ENCODE data around the gene RAB40A.
"Not testable (repeated sequence)": the region's sequence is repeated elsewhere in the genome, so short reads cannot be mapped to it uniquely, and the experiment has no call there.

Gene RAB40A

GRCh38 chrX:103495786-103496185, 23.5 kb downstream of the RAB40A start:
- Histone ChIP-seq H3F3A (ENCODE audit: control insufficient read depth, insufficient read depth) (no peaks in the 10 kb centered on the region), H3K9me2 (replicated peaks; ENCODE audit: control insufficient read depth, low read length) (no peaks in the 10 kb centered on the region), H3K4me3 (ENCODE audit: low read length) (no peak overlapping the region), H3K4me1 (ENCODE audit: control insufficient read depth, low read length) (no peaks in the 10 kb centered on the region), H3K79me2 (ENCODE audit: control insufficient read depth, low read length) (no peaks in the 10 kb centered on the region), H4K20me1 (ENCODE audit: control insufficient read depth, insufficient read depth, low read depth, low read length) (no peaks in the 10 kb centered on the region), H3K9me3 (ENCODE audit: control insufficient read depth, insufficient read depth, low read length) (no peaks in the 10 kb centered on the region), H3K27me3 (ENCODE audit: control insufficient read depth, low read length) (no peaks in the 10 kb centered on the region), H3K4me2 (ENCODE audit: low read length) (no peak overlapping the region), H3K36me3 (ENCODE audit: control insufficient read depth, low read length) (no peaks in the 10 kb centered on the region), H3K27ac (ENCODE audit: low read depth, low read length) (no peak overlapping the region)
- TF ChIP-seq, protein P1, sequence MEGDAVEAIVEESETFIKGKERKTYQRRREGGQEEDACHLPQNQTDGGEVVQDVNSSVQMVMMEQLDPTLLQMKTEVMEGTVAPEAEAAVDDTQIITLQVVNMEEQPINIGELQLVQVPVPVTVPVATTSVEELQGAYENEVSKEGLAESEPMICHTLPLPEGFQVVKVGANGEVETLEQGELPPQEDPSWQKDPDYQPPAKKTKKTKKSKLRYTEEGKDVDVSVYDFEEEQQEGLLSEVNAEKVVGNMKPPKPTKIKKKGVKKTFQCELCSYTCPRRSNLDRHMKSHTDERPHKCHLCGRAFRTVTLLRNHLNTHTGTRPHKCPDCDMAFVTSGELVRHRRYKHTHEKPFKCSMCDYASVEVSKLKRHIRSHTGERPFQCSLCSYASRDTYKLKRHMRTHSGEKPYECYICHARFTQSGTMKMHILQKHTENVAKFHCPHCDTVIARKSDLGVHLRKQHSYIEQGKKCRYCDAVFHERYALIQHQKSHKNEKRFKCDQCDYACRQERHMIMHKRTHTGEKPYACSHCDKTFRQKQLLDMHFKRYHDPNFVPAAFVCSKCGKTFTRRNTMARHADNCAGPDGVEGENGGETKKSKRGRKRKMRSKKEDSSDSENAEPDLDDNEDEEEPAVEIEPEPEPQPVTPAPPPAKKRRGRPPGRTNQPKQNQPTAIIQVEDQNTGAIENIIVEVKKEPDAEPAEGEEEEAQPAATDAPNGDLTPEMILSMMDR (IDR thresholded peaks at IDR 0.05; ENCODE audit: low read depth, low read length, poor library complexity, severe bottlenecking), result no peak
- TF ChIP-seq EZH2phosphoT487 (IDR thresholded peaks at IDR 0.05; ENCODE audit: borderline replicate concordance, low read length), result no peak

GRCh38 chrX:103493578-103493977, 25.7 kb downstream of the RAB40A start:
- H4K20me1 ChIP-seq (ENCODE audit: control insufficient read depth, insufficient read depth, low read depth, low read length); H3K4me2 ChIP-seq (ENCODE audit: low read length); H3K27me3 ChIP-seq (ENCODE audit: control insufficient read depth, low read length); H3K4me1 ChIP-seq (ENCODE audit: control insufficient read depth, low read length); H3K36me3 ChIP-seq (ENCODE audit: control insufficient read depth, low read length); H3K27ac ChIP-seq (ENCODE audit: low read depth, low read length); H3K79me2 ChIP-seq (ENCODE audit: control insufficient read depth, low read length); H3K4me3 ChIP-seq (ENCODE audit: low read length); H3K9me2 ChIP-seq (replicated peaks; ENCODE audit: control insufficient read depth, low read length); H3K9me3 ChIP-seq (ENCODE audit: control insufficient read depth, insufficient read depth, low read length); H3F3A ChIP-seq (ENCODE audit: control insufficient read depth, insufficient read depth): not testable (repeated sequence)

- H3K27ac ChIP-seq (ENCODE audit: low read depth, low read length); H4K20me1 ChIP-seq (ENCODE audit: control insufficient read depth, insufficient read depth, low read depth, low read length); H3K36me3 ChIP-seq (ENCODE audit: control insufficient read depth, low read length); H3K9me2 ChIP-seq (replicated peaks; ENCODE audit: control insufficient read depth, low read length); H3K4me3 ChIP-seq (ENCODE audit: low read length); H3K79me2 ChIP-seq (ENCODE audit: control insufficient read depth, low read length); H3K27me3 ChIP-seq (ENCODE audit: control insufficient read depth, low read length); H3F3A ChIP-seq (ENCODE audit: control insufficient read depth, insufficient read depth); H3K4me2 ChIP-seq (ENCODE audit: low read length); H3K4me1 ChIP-seq (ENCODE audit: control insufficient read depth, low read length); H3K9me3 ChIP-seq (ENCODE audit: control insufficient read depth, insufficient read depth, low read length): not testable (repeated sequence)
- TF ChIP-seq, protein P1 (IDR thresholded peaks at IDR 0.05; ENCODE audit: low read depth, low read length, poor library complexity, severe bottlenecking), result peak; percentile 40
Measured at GRCh38 chrX:103489733-103490132, 29.6 kb downstream of the RAB40A start.

DNA sequence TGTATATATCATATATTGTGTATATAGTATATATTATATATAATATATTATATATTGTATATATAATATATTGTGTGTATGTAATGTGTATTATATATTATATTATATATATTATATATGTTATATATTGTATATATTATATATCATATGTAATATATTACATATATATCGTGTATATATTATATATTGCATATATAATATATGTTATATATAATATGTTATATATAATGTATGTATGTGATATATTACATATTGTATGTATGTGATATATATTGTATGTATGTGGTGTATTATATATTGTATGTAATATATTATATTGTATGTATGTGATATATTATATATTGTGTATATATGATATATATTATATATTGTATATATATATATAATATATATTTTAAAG, 30.5 kb downstream of the RAB40A start:
- no peaks in the 10 kb centered on the region for H3K4me1 ChIP-seq (ENCODE audit: control insufficient read depth, low read length)

More for the DNA sequence above, 30.5 kb downstream of the RAB40A start:
- Histone ChIP-seq H4K20me1 (ENCODE audit: control insufficient read depth, insufficient read depth, low read depth, low read length) (no peaks in the 10 kb centered on the region), H3K9me2 (replicated peaks; ENCODE audit: control insufficient read depth, low read length) (no peaks in the 10 kb centered on the region), H3K4me2 (ENCODE audit: low read length) (no peak overlapping the region), H3F3A (ENCODE audit: control insufficient read depth, insufficient read depth) (no peaks in the 10 kb centered on the region), H3K79me2 (ENCODE audit: control insufficient read depth, low read length) (no peaks in the 10 kb centered on the region), H3K27me3 (ENCODE audit: control insufficient read depth, low read length) (no peaks in the 10 kb centered on the region), H3K9me3 (ENCODE audit: control insufficient read depth, insufficient read depth, low read length) (no peaks in the 10 kb centered on the region), H3K27ac (ENCODE audit: low read depth, low read length) (no peak overlapping the region), H3K4me3 (ENCODE audit: low read length) (no peak overlapping the region), H3K36me3 (ENCODE audit: control insufficient read depth, low read length) (no peaks in the 10 kb centered on the region)
- TF ChIP-seq, protein P1 (IDR thresholded peaks at IDR 0.05; ENCODE audit: low read depth, low read length, poor library complexity, severe bottlenecking), result no peak
- no peak for TF ChIP-seq EZH2phosphoT487 (IDR thresholded peaks at IDR 0.05; ENCODE audit: borderline replicate concordance, low read length)
